Measurements from ENCODE around the gene TCF12.

GRCh38 chr15:57032338-57032737 lies 113.9 kb downstream of the TCF12 start:
- TF ChIP-seq POLR2A (IDR thresholded peaks at IDR 0.05) (no peak), POLR2AphosphoS5 (IDR thresholded peaks at IDR 0.05) (no peak), CTCF (IDR thresholded peaks at IDR 0.05) (no peak)
